NCI-H774 (cell line): ENCODE data around the gene MYH7.
A peak's percentile ranks its signal among the peaks of the same experiment; 100 is the strongest.
"Not testable (repeated sequence)": the region's sequence is repeated elsewhere in the genome, so short reads cannot be mapped to it uniquely, and the experiment has no call there.

Experiments used
- DNase-seq: peaks from one replicate; lab custom pipeline; 2025; lab: John Stamatoyannopoulos, UW

MYH7 gene

GRCh38 chr14:23406725-23407355 lies 28.6 kb downstream of the MYH7 start:
- no peak for DNase-seq

GRCh38 chr14:23406244-23406643 lies 29.2 kb downstream of the MYH7 start:
- no peak for DNase-seq

- DNase-seq: no peak
Measured at GRCh38 chr14:23405516-23406025, 29.9 kb downstream of the MYH7 start.

- DNase-seq: no peak
Measured at GRCh38 chr14:23405096-23405495, 30.4 kb downstream of the MYH7 start.

DNA sequence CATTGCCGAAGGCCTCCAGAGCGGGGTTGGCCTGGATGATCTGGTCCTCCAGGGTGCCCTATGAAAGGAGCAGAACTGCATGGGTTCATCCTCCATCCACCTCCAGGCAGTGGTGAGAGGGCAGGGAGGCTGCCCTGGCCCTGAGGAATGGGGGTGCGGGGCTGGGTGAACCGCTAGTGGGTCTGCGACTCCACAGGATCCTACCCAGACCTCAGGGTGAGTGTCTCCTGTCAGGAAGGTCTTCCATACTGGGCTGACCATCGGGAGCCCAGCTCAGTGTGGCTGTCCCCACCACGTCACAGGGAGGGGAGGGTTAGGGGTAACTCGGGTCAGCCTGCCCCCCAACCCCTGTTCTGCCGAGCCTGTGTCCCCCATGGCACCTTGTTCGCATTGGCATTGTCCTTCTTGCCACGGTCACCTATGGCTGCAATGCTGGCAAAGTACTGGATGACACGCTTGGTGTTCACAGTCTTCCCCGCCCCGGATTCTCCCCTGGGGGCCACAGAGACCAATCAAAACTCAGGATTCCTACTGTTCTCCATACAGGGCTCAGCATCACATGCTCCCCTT lies 31.0 kb downstream of the MYH7 start:
- no peak for DNase-seq

DNA sequence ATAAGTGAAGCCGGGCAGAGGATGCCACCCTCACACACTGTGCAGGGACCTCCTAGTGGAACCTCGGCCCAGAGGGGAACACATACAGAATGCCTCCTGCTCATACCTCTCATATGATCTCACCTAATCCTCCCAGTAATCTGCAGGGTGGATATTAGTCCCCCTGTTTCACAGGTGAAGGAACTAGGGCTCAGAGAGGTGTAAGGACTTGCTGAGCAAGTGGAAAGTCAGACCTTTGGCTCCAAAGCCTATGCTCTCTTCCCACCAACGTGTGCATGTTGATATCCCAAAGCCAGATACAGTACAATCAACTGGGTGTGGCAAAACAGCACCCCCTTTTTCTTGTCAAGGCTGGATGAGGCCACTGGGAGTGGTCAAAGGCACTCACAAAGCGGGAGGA lies 31.6 kb downstream of the MYH7 start:
- DNase-seq: no peak

- no peak for DNase-seq
Measured at GRCh38 chr14:23403139-23403438, 32.4 kb downstream of the MYH7 start.

DNA sequence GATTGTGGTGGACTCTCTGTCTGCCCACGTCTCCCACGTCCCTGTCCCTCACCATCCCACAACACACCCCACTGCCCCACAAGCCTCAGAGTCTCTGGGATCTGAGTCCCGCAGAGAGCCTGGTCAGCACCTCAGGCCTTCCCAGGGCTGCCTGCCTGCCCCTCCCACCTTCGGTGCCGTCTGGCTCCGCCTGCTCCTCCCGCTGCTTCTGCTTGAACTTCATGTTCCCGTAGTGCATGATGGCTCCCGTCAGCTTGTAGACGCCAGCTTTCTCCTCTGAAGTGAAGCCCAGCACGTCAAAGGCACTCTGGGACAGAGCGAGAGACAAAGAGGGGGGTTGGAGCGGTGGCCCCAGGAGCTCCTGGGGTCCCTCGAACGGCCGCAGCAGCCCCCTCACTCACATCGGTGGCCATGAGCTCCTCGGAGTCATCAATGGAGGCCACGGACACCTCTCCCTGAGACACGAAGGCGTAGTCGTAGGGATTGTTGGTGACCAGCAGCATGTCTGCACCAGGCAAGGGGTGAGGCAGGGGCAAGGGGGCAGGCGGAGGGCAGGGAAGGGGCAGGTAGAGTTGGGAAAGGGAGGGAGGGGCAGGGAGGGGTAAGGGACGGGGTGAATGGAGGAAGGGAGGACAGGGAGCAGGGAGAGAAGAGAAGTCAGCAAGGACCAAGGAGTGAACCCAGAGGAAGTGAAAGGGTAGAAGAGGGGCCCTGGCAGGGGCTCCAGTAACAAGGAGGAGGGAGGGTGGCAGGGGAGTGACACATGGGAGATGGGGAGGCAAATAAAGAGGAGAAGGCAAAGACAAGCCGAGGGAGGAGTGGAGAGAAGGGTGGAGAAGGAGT lies 32.9 kb downstream of the MYH7 start:
- DNase-seq: no peak

- no peak for DNase-seq
Measured at GRCh38 chr14:23401291-23401690, 34.2 kb downstream of the MYH7 start.

GRCh38 chr14:23400496-23401149 lies 34.8 kb downstream of the MYH7 start:
- not testable (repeated sequence) for DNase-seq

GRCh38 chr14:23399591-23399990 lies 35.9 kb downstream of the MYH7 start:
- no peak for DNase-seq

- no peak for DNase-seq
Measured at GRCh38 chr14:23399136-23399535, 36.3 kb downstream of the MYH7 start.

GRCh38 chr14:23398348-23398747 lies 37.1 kb downstream of the MYH7 start:
- peak; percentile 38 for DNase-seq

GRCh38 chr14:23396781-23397407 lies 38.6 kb downstream of the MYH7 start:
- no peak for DNase-seq

DNA sequence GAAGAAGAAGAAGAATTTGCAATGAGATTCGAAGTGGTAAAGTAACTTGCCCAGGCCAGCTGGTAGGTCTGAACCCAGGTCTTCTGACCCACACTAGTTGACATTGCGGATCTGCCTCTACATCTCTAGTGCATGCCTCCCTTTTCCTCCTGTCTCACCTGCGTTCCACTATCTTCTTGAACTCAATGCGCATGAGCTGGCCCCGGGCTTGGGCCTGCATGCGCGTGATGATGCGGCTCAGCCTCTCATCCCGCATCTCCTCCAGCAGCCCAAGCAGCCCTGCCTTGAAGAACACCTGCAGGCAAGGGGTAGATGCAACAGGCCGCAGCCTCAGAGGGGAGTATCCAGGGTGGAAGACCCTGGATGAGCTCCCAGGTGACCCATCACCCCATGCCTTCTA lies 39.3 kb downstream of the MYH7 start:
- no peak for DNase-seq

- DNase-seq: no peak
Measured at GRCh38 chr14:23392613-23393012, 42.8 kb downstream of the MYH7 start.

DNA sequence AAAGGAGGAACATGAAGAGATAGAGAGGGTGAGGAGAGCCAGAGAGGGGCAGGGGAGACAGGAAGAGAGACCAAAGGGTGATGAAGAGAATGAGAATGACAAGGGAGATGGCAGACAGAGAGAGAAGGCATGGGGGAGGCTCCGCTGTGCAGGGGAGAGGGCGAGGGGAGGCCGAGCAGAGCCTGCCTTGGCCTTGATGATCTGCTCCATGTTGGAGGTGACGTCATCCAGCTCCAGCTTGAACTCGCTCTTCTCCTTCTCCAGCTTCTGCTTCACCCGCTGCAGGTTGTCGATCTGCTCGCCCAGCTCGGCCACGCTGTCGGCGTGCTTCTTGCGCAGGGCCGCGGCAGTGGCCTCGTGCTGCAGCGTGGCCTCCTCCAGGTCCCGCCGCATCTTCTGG lies 45.6 kb downstream of the MYH7 start:
- DNase-seq: not testable (repeated sequence)

DNA sequence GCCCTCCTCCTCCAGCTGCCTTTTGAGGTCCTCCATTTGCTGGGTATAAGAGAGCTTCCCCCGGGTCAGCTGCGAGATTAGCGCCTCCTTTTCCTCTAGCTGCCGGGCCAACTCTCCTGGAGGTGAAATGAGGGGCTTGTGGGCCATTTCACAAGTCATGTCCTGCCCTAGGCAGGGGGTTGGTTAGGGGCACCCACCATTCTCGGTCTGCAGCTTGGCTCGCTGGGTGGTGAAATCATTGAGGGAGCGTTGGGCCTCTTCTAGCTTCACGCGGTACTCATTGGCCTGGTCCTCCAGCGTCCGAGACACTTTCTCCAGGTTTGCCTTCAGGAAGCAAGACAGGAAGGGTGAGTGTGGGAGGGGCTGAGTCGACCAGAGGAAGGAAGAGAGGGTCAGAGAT lies 46.1 kb downstream of the MYH7 start:
- no peak for DNase-seq

DNA sequence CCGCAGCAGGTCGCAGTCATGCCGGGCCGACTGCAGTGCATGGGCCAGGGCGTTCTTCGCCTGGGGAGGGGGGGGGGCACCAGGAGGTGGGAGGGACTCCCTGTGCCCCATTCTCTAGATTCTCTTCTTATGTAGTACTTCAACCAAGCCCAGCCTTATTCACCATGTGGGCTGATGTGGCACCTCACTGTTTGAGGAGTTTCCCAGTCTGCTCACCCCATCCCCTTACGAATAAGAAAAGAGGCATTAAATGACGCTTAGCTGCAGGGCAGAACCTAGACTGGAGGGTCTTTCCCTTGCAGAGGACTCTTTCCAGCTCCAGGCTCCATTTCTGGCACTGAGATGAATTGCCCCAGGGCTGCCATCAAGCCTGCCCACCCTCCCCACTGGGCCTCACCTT lies 46.5 kb downstream of the MYH7 start:
- DNase-seq: no peak

DNA sequence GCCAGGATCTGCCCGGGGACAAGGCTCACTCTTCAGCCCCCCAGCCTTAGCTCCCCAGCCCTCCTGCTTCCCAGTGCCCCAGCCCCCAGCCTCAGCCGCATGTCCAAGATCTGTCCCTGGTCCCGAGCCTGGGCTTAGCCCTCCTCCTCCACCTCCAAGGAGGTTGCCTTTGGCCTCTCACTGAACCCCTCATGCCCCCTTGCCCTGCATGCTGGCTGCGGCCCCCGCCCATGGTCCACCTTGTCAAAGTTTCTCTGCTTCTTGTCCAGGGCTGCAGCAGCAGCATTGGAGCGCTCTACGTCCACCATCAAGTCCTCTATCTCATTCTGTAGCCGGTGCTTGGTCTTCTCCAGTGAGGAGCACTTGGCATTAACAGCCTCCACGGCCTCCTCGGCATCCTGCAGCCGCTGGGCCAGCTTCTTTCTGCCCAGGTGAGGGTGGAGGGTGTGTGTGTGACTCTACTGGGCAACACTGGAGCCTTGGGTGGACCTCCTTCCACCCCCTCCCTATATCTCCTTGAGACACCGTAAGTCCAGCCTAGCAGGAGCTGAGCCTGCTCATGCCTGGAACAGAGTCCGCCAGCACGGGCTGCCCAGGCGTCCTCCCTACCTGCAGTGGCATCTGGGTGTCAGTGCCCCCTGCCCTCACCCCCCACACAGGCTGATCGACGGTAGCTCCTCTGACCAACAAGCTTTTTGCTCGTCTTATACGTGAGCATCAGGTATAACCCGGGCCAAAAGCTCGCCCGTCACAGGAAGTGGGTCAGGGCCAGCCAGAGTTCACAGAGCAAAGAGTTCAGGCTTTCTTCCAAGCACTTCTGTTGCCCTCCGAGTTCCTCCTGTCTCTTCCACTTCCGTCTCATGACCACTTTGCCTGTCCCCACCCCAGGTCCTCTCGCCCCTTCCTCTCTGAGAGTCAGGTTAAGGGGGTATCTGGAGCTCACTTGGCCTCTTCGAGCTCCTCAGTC lies 47.3 kb downstream of the MYH7 start:
- no peak for DNase-seq

DNA sequence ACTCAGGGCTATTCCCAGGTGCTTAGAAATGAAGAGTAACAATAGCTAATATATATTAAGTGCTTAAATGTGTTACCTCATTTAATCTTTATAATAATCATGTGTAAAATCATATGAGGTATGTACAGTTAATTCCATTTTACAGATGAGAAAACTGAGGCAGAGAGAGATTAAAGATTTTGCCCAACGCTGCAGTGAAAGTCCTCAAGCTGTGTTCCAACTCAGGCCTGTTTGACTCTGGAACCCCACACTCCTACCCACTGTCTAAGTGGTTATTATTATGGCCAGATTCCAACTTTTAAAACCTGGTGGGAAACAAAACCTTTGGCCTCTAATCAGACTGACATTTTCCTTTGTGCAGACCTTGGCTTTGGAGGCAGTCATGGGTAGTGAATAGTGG lies 48.5 kb downstream of the MYH7 start:
- no peak for DNase-seq
